PC-9 (cell line): ENCODE measurements around the gene SH3BGRL3. TPM values are rescaled to one million over a fixed set of nuclear protein-coding genes. Genes with fewer than 3 reads are reported as not detected.

Source experiments
- BruUV-seq: library from RNA; stranded (reverse); fragments of 400-500 nt; replicated peaks from 2 replicates; lab custom pipeline; 2021; lab: Mats Ljungman, UMichigan
- CTCF ChIA-PET: fragments of 300-600 bp; sonication (Branson Sonifier 250); formaldehyde crosslinking; loops from one replicate; lab custom pipeline; 2022; ENCODE audit warnings: antibody characterized with exemption; lab: Charles Lee
- POLR2A ChIA-PET: fragments of 300-600 bp; sonication (Branson Sonifier 250); formaldehyde crosslinking; loops from one replicate; lab custom pipeline; 2022; ENCODE audit warnings: antibody characterized with exemption; ENCODE audit not compliant: unreplicated experiment; lab: Charles Lee
- DNase-seq, 2 experiments: peaks; one replicate each; pipeline versions ENCODE4 v3.0.0 to v3.0.0-alpha.2; 2015 to 2022; ENCODE audit warnings: mixed read lengths in 1 of 2
- H2AFZ ChIP-seq: fragments of 200-600 bp; sonication (generic); 2 replicates; pipeline ENCODE4 v1.8.1; 2017; ENCODE audit warnings: antibody characterized with exemption
- H3F3A ChIP-seq: fragments of 200-600 bp; sonication (generic); 2 replicates; pipeline ENCODE4 v1.8.1; 2017; ENCODE audit warnings: antibody characterized with exemption, mild to moderate bottlenecking, low read depth; ENCODE audit not compliant: insufficient read depth
- H3K27ac ChIP-seq: fragments of 200-600 bp; sonication (generic); 2 replicates; pipeline ENCODE4 v1.6.1; 2016; ENCODE audit warnings: mixed run types
- H3K27me3 ChIP-seq: fragments of 200-600 bp; sonication (generic); 2 replicates; pipeline ENCODE4 v1.6.1; 2016; ENCODE audit warnings: low read depth, mixed run types; ENCODE audit not compliant: insufficient read depth
- H3K36me3 ChIP-seq: fragments of 200-600 bp; sonication (generic); 2 replicates; pipeline ENCODE4 v1.6.1; 2016; ENCODE audit warnings: low read depth, mixed run types
- H3K4me1 ChIP-seq: fragments of 200-600 bp; sonication (generic); replicated peaks from 2 replicates; pipeline ENCODE4 v1.6.1; 2016; ENCODE audit warnings: mixed run types; ENCODE audit not compliant: insufficient read depth
- H3K4me2 ChIP-seq: fragments of 200-600 bp; sonication (generic); 2 replicates; pipeline ENCODE4 v1.6.1; 2017; ENCODE audit warnings: mixed run types
- H3K4me3 ChIP-seq: fragments of 200-600 bp; sonication (generic); 2 replicates; pipeline ENCODE4 v1.6.1; 2016; ENCODE audit warnings: mixed run types
- H3K79me2 ChIP-seq: fragments of 200-600 bp; sonication (generic); 2 replicates; pipeline ENCODE4 v1.6.1; 2017; ENCODE audit warnings: low read depth, mixed run types
- H3K9me2 ChIP-seq: fragments of 200-600 bp; sonication (generic); 2 replicates; pipeline ENCODE4 v1.8.1; 2017; ENCODE audit warnings: mild to moderate bottlenecking; ENCODE audit not compliant: insufficient read depth
- H3K9me3 ChIP-seq: fragments of 200-600 bp; sonication (generic); 2 replicates; pipeline ENCODE4 v1.8.1; 2016; ENCODE audit warnings: low read depth; ENCODE audit not compliant: insufficient read depth
- H4K20me1 ChIP-seq: fragments of 200-600 bp; sonication (generic); 2 replicates; pipeline ENCODE4 v1.8.1; 2017; ENCODE audit not compliant: insufficient read depth
- CTCF ChIP-seq: fragments of 200-600 bp; sonication (generic); conservative IDR thresholded peaks from 2 replicates; pipeline ENCODE4 v1.6.1; 2017; ENCODE audit warnings: mixed run types, antibody characterized with exemption, mild to moderate bottlenecking, moderate library complexity
- EZH2 ChIP-seq: fragments of 200-600 bp; sonication (generic); IDR thresholded peaks from 2 replicates; pipeline ENCODE4 v1.8.0; 2017; ENCODE audit warnings: antibody characterized with exemption, low read depth
- intact Hi-C: fragments of 100-400 bp; cut with micrococcal nuclease; formaldehyde crosslinking; loops from one replicate; pipeline ENCODE4 v1.10.0; 2022; ENCODE audit not compliant: unreplicated experiment
- total RNA-seq: library from RNA; stranded (reverse); gene quantifications from 2 replicates; pipeline ENCODE4 v1.2.3, GENCODE V29; 2021

SH3BGRL3 gene
- total RNA-seq, 1 experiment from 2014 or later = 206 TPM

- Histone ChIP-seq H3K36me3 (no peaks in the 10 kb centered on the region), H3K4me3 (no peak overlapping the region), H3K9me3 (no peaks in the 10 kb centered on the region), H3K9me2 (no peaks in the 10 kb centered on the region), H3K27ac (no peak overlapping the region), H2AFZ (no peak overlapping the region), H3K4me2 (no peak overlapping the region), H3K79me2 (no peaks in the 10 kb centered on the region), H3F3A (no peaks in the 10 kb centered on the region; the same call in 1 of the 2 replicates), H4K20me1 (no peaks in the 10 kb centered on the region), H3K4me1 (no peaks in the 10 kb centered on the region), H3K27me3 (no peaks in the 10 kb centered on the region)
- intact Hi-C loops = no loop called here
- ChIA-PET POLR2A (no interaction called here), CTCF (interaction anchor here (0.6 kb wide), 1 partner anchor 15 kb away, joined by 3 read pairs; no protein-coding TSS in a partner anchor)
- no peak for TF ChIP-seq CTCF
- no peak for TF ChIP-seq EZH2
- no peak for DNase-seq
- no TSS peak for BruUV-seq
Observed at GRCh38 chr1:26290122-26290881, 10.4 kb downstream of the SH3BGRL3 start.

- ChIA-PET POLR2A (no interaction called here), CTCF (interaction anchor here (0.6 kb wide), 1 partner anchor 15 kb away, joined by 3 read pairs; no protein-coding TSS in a partner anchor)
- Histone ChIP-seq H3K27ac (no peak overlapping the region), H3K9me3 (no peaks in the 10 kb centered on the region), H3K9me2 (no peaks in the 10 kb centered on the region), H3K4me1 (no peaks in the 10 kb centered on the region), H3F3A (no peaks in the 10 kb centered on the region; the same call in 1 of the 2 replicates), H3K4me2 (no peak overlapping the region), H3K4me3 (no peak overlapping the region), H2AFZ (no peak overlapping the region), H3K27me3 (no peaks in the 10 kb centered on the region), H4K20me1 (no peaks in the 10 kb centered on the region), H3K36me3 (no peaks in the 10 kb centered on the region), H3K79me2 (no peaks in the 10 kb centered on the region)
- no peak for DNase-seq
- BruUV-seq = no TSS peak
- intact Hi-C loops = no loop called here
- no peak for TF ChIP-seq EZH2
- no peak for TF ChIP-seq CTCF
Observed at GRCh38 chr1:26290882-26291261, 11.0 kb downstream of the SH3BGRL3 start.

GRCh38 chr1:26291433-26291832 lies 11.5 kb downstream of the SH3BGRL3 start:
- no TSS peak for BruUV-seq
- CTCF ChIA-PET = no interaction called here
- H3K79me2 ChIP-seq = no peaks in the 10 kb centered on the region
- H3K9me2 ChIP-seq = no peaks in the 10 kb centered on the region
- no peaks in the 10 kb centered on the region; the same call in 1 of the 2 replicates for H3F3A ChIP-seq
- H3K9me3 ChIP-seq = no peaks in the 10 kb centered on the region
- DNase-seq = no peak
- POLR2A ChIA-PET = no interaction called here
- TF ChIP-seq EZH2 (no peak), CTCF (no peak)
- H3K36me3 ChIP-seq = no peaks in the 10 kb centered on the region
- H2AFZ ChIP-seq = no peak overlapping the region
- no peak overlapping the region for H3K4me3 ChIP-seq
- H3K4me1 ChIP-seq = no peaks in the 10 kb centered on the region
- intact Hi-C loops = no loop called here
- no peaks in the 10 kb centered on the region for H3K27me3 ChIP-seq
- no peak overlapping the region for H3K27ac ChIP-seq
- no peak overlapping the region for H3K4me2 ChIP-seq
- no peaks in the 10 kb centered on the region for H4K20me1 ChIP-seq
